HG03060 (cell line): ENCODE measurements around the gene MTHFD1L.
"Not testable (repeated sequence)": the region's sequence is repeated elsewhere in the genome, so short reads cannot be mapped to it uniquely, and the experiment has no call there.

Experiments
- ATAC-seq: cut with Tn5 transposase; IDR thresholded peaks from one replicate; pipeline ENCODE4 v1.9.1; 2021; ENCODE audit warnings: low read depth, moderate number of reproducible peaks; ENCODE audit not compliant: unreplicated experiment

MTHFD1L gene

GRCh38 chr6:151087055-151087454 is 221.6 kb downstream of the MTHFD1L start:
- not testable (repeated sequence) for ATAC-seq

GRCh38 chr6:151087861-151088598 is 222.5 kb downstream of the MTHFD1L start:
- ATAC-seq = no peak

- no peak for ATAC-seq
Observed at GRCh38 chr6:151088599-151088935, 223.1 kb downstream of the MTHFD1L start.

- ATAC-seq = no peak
Observed at GRCh38 chr6:151088963-151089362, 223.5 kb downstream of the MTHFD1L start.

- no peak for ATAC-seq
Observed at GRCh38 chr6:151089978-151090377, 224.5 kb downstream of the MTHFD1L start.

GRCh38 chr6:151091571-151091970 is 226.1 kb downstream of the MTHFD1L start:
- ATAC-seq = no peak

GRCh38 chr6:151092591-151092990 is 227.1 kb downstream of the MTHFD1L start:
- no peak for ATAC-seq

- ATAC-seq = no peak
Observed at GRCh38 chr6:151093706-151094105, 228.2 kb downstream of the MTHFD1L start.

GRCh38 chr6:151095538-151096254 is 230.2 kb downstream of the MTHFD1L start:
- no peak for ATAC-seq

GRCh38 chr6:151096255-151096612 is 230.7 kb downstream of the MTHFD1L start:
- no peak for ATAC-seq

- ATAC-seq = no peak
Observed at GRCh38 chr6:151096691-151097606, 231.4 kb downstream of the MTHFD1L start.

GRCh38 chr6:151098166-151098565 is 232.7 kb downstream of the MTHFD1L start:
- ATAC-seq = no peak

- no peak for ATAC-seq
Observed at GRCh38 chr6:151100326-151100725, 234.8 kb downstream of the MTHFD1L start.

- no peak for ATAC-seq
Observed at GRCh38 chr6:151101161-151101815, 235.8 kb downstream of the MTHFD1L start.

GRCh38 chr6:151101816-151102694 is 236.6 kb downstream of the MTHFD1L start:
- no peak for ATAC-seq

- ATAC-seq = no peak
Observed at GRCh38 chr6:151103266-151103665, 237.8 kb downstream of the MTHFD1L start.

GRCh38 chr6:151107897-151108427 is 242.5 kb downstream of the MTHFD1L start:
- no peak for ATAC-seq

- no peak for ATAC-seq
Observed at GRCh38 chr6:151108548-151108947, 243.0 kb downstream of the MTHFD1L start.

GRCh38 chr6:151109361-151109760 is 243.9 kb downstream of the MTHFD1L start:
- ATAC-seq = no peak
